ENCODE data around the gene SPDYE6.
"Not testable (repeated sequence)": the region's sequence is repeated elsewhere in the genome, so short reads cannot be mapped to it uniquely, and the experiment has no call there.

Gene SPDYE6

GRCh38 chr7:102327183-102327582 lies 29.1 kb downstream of the SPDYE6 start:
- ATAC-seq, H3K27ac Mint-ChIP-seq, H3K27me3 Mint-ChIP-seq, H3K9me3 Mint-ChIP-seq, H3K36me3 Mint-ChIP-seq, H3K4me3 Mint-ChIP-seq: not testable (repeated sequence)
- H3K4me1 Mint-ChIP-seq, result peaks cover 19% of the 10 kb centered on the region

GRCh38 chr7:102326157-102326889 lies 29.9 kb downstream of the SPDYE6 start:
- Mint-ChIP-seq H3K27me3 (no peaks in the 10 kb centered on the region), H3K9me3 (no peaks in the 10 kb centered on the region), H3K4me1 (peaks cover 17% of the 10 kb centered on the region), H3K4me3 (no peak overlapping the region), H3K27ac (no peak overlapping the region), H3K36me3 (peaks cover 15% of the 10 kb centered on the region)
- no peak for ATAC-seq

GRCh38 chr7:102325106-102325505 lies 31.1 kb downstream of the SPDYE6 start:
- H3K4me1 Mint-ChIP-seq, result peaks cover 20% of the 10 kb centered on the region
- H3K27me3 Mint-ChIP-seq, H3K27ac Mint-ChIP-seq, H3K9me3 Mint-ChIP-seq, H3K4me3 Mint-ChIP-seq, ATAC-seq: not testable (repeated sequence)
- peaks cover 22% of the 10 kb centered on the region for H3K36me3 Mint-ChIP-seq

GRCh38 chr7:102323914-102324195 lies 32.4 kb downstream of the SPDYE6 start:
- H3K9me3 Mint-ChIP-seq, result no peaks in the 10 kb centered on the region
- peaks cover 33% of the 10 kb centered on the region for H3K4me1 Mint-ChIP-seq
- ATAC-seq, result no peak
- H3K27me3 Mint-ChIP-seq, result no peaks in the 10 kb centered on the region
- H3K36me3 Mint-ChIP-seq, result peaks cover 35% of the 10 kb centered on the region
- no peak overlapping the region for H3K27ac Mint-ChIP-seq
- H3K4me3 Mint-ChIP-seq, result no peak overlapping the region

- Mint-ChIP-seq H3K36me3 (peaks cover 47% of the 10 kb centered on the region), H3K4me1 (peaks cover 38% of the 10 kb centered on the region), H3K4me3 (no peak overlapping the region), H3K27me3 (no peaks in the 10 kb centered on the region), H3K9me3 (no peaks in the 10 kb centered on the region), H3K27ac (peak overlapping the region; percentile 53)
- ATAC-seq, result no peak
These were observed 34.0 kb downstream of the SPDYE6 start for GRCh38 chr7:102322202-102322715.

GRCh38 chr7:102321351-102322201 lies 34.7 kb downstream of the SPDYE6 start:
- H3K27me3 Mint-ChIP-seq, result no peaks in the 10 kb centered on the region
- peaks cover 53% of the 10 kb centered on the region for H3K36me3 Mint-ChIP-seq
- no peaks in the 10 kb centered on the region for H3K9me3 Mint-ChIP-seq
- H3K4me1 Mint-ChIP-seq, result peaks cover 44% of the 10 kb centered on the region
- peak; percentile 58 for ATAC-seq
- peak overlapping the region; percentile 53 for H3K27ac Mint-ChIP-seq
- no peak overlapping the region for H3K4me3 Mint-ChIP-seq

GRCh38 chr7:102320601-102321350 lies 35.5 kb downstream of the SPDYE6 start:
- peaks cover 44% of the 10 kb centered on the region for H3K4me1 Mint-ChIP-seq
- no peaks in the 10 kb centered on the region for H3K9me3 Mint-ChIP-seq
- no peak overlapping the region for H3K4me3 Mint-ChIP-seq
- ATAC-seq, result peak; percentile 40
- no peak overlapping the region for H3K27ac Mint-ChIP-seq
- H3K27me3 Mint-ChIP-seq, result no peaks in the 10 kb centered on the region
- peaks cover 53% of the 10 kb centered on the region for H3K36me3 Mint-ChIP-seq

GRCh38 chr7:102320181-102320580 lies 36.1 kb downstream of the SPDYE6 start:
- no peak for ATAC-seq
- Mint-ChIP-seq H3K9me3 (no peaks in the 10 kb centered on the region), H3K27ac (no peak overlapping the region), H3K4me3 (no peak overlapping the region), H3K4me1 (peaks cover 44% of the 10 kb centered on the region), H3K27me3 (no peaks in the 10 kb centered on the region), H3K36me3 (peaks cover 59% of the 10 kb centered on the region)

GRCh38 chr7:102319671-102320070 lies 36.6 kb downstream of the SPDYE6 start:
- Mint-ChIP-seq H3K9me3 (no peaks in the 10 kb centered on the region), H3K36me3 (peaks cover 62% of the 10 kb centered on the region), H3K27me3 (no peaks in the 10 kb centered on the region), H3K4me3 (no peak overlapping the region), H3K27ac (peak overlapping the region; percentile 32), H3K4me1 (peaks cover 44% of the 10 kb centered on the region)
- no peak for ATAC-seq

GRCh38 chr7:102318482-102318971 lies 37.7 kb downstream of the SPDYE6 start:
- peaks cover 66% of the 10 kb centered on the region for H3K36me3 Mint-ChIP-seq
- H3K9me3 Mint-ChIP-seq, result no peaks in the 10 kb centered on the region
- ATAC-seq, result no peak
- H3K4me3 Mint-ChIP-seq, result no peak overlapping the region
- no peaks in the 10 kb centered on the region for H3K27me3 Mint-ChIP-seq
- H3K27ac Mint-ChIP-seq, result peak overlapping the region; percentile 32
- peaks cover 44% of the 10 kb centered on the region for H3K4me1 Mint-ChIP-seq

- Mint-ChIP-seq H3K27me3 (no peaks in the 10 kb centered on the region), H3K4me1 (peaks cover 43% of the 10 kb centered on the region), H3K27ac (peak overlapping the region; percentile 18), H3K9me3 (no peaks in the 10 kb centered on the region), H3K36me3 (peaks cover 64% of the 10 kb centered on the region), H3K4me3 (no peak overlapping the region)
- peak; percentile 54 for ATAC-seq
These were observed 38.8 kb downstream of the SPDYE6 start for GRCh38 chr7:102317231-102318059.

- H3K27ac Mint-ChIP-seq, result no peak overlapping the region
These were observed 42.1 kb downstream of the SPDYE6 start for GRCh38 chr7:102313997-102314780.

GRCh38 chr7:102312317-102312716 lies 43.9 kb downstream of the SPDYE6 start:
- no peak for ATAC-seq
- H3K4me1 Mint-ChIP-seq, result peaks cover 44% of the 10 kb centered on the region
- H3K27me3 Mint-ChIP-seq, result no peaks in the 10 kb centered on the region
- H3K27ac Mint-ChIP-seq, result peak overlapping the region; percentile 21
- no peaks in the 10 kb centered on the region for H3K9me3 Mint-ChIP-seq
- H3K36me3 Mint-ChIP-seq, result peaks cover 57% of the 10 kb centered on the region
- no peak overlapping the region for H3K4me3 Mint-ChIP-seq

More at GRCh38 chr7:102313997-102314780, 42.1 kb downstream of the SPDYE6 start:
- Mint-ChIP-seq H3K9me3 (no peaks in the 10 kb centered on the region), H3K4me1 (peaks cover 40% of the 10 kb centered on the region), H3K4me3 (no peak overlapping the region), H3K27me3 (no peaks in the 10 kb centered on the region), H3K36me3 (peaks cover 61% of the 10 kb centered on the region)
- no peak for ATAC-seq

GRCh38 chr7:102310414-102310815 lies 45.8 kb downstream of the SPDYE6 start:
- no peaks in the 10 kb centered on the region for H3K9me3 Mint-ChIP-seq
- peak overlapping the region; percentile 42 for H3K27ac Mint-ChIP-seq
- peaks cover 47% of the 10 kb centered on the region for H3K36me3 Mint-ChIP-seq
- ATAC-seq, result no peak
- H3K4me3 Mint-ChIP-seq, result no peak overlapping the region
- H3K27me3 Mint-ChIP-seq, result no peaks in the 10 kb centered on the region
- peaks cover 57% of the 10 kb centered on the region for H3K4me1 Mint-ChIP-seq
